ENCODE results near the gene ARHGAP15.

The ARHGAP15 gene

DNA sequence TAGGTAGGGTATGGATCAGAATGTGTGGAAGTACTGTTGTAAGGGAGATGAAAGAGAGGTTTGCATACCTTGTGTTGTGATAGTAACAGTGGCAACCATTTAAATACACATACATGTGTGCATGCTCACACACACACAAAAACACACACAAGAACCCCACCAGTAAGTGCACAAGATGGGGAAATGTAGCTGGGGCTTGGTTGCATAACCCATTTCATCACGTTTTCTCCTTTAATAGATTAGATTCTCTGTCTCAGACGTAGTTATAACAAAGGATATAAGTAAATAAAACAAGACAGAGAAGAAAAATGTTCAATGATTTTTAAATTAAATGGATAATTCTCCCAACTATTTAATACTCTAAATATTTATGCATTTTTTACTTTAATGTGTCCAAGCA is 13.4 kb downstream of the ARHGAP15 start:
- in situ Hi-C loops (cut with MboI; ENCODE audit: low sequenced_read_pairs): no loop called here

GRCh38 chr2:143144813-143145455 is 15.7 kb downstream of the ARHGAP15 start:
- in situ Hi-C loops (cut with MboI; ENCODE audit: low sequenced_read_pairs): no loop called here

GRCh38 chr2:143146366-143146765 is 17.1 kb downstream of the ARHGAP15 start:
- in situ Hi-C loops (cut with MboI; ENCODE audit: low sequenced_read_pairs): no loop called here

GRCh38 chr2:143146815-143147530 is 17.8 kb downstream of the ARHGAP15 start:
- in situ Hi-C loops (cut with MboI; ENCODE audit: low sequenced_read_pairs): no loop called here

- in situ Hi-C loops (cut with MboI; ENCODE audit: low sequenced_read_pairs): no loop called here
These were observed 18.8 kb downstream of the ARHGAP15 start for GRCh38 chr2:143148011-143148410.

DNA sequence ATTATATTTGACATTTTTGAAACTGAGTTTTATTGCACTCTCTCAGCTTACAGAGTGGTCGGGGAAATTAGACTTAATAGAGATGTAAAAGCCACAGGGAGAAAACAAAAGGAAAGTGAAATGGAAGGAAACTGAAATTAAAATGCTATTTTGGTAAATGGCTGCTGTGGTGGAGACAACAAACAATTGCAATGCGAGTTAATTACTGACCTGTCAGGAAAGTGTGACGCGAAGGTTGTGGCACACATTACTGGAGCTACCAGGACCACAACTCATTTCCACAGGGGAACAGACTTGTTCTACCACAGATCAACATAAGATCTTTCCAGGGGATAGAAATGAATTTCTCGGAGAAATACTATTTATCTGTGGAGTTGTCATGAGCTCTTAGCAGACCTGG is 19.5 kb downstream of the ARHGAP15 start:
- in situ Hi-C loops (cut with MboI; ENCODE audit: low sequenced_read_pairs): no loop called here

- in situ Hi-C loops (cut with MboI; ENCODE audit: low sequenced_read_pairs): no loop called here
These were observed 21.1 kb downstream of the ARHGAP15 start for GRCh38 chr2:143150287-143150686.

DNA sequence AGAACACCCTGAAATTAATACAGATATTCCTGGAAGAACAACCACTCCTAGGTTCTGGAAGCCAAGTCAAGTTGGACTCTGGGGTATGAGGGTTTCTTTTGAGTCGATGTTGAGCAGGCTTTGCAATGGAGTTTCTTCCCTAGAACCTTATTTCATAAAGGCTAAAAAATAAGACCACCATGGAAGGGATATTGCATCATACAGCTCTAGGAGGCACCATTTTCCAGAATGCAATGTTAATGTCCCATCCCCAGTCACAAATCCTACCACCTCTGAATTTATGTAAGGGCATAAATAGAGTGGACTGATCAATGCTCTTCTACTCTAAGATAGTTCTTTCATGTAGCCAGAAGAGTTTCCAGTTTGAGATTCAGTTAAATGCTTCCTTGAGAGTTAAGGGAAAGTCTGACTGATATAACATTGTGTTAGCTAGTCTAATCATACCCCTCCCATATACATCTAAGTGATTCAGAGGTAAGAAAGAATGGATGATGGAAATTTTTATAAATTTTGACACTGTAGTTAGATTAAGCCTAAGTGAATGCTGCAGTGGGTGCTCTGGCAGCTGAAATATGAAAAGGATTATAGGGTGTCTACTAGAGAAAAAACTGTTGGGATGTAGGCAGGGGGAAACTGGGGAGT is 22.0 kb downstream of the ARHGAP15 start:
- in situ Hi-C loops (cut with MboI; ENCODE audit: low sequenced_read_pairs): no loop called here

GRCh38 chr2:143152219-143152618 is 23.0 kb downstream of the ARHGAP15 start:
- in situ Hi-C loops (cut with MboI; ENCODE audit: low sequenced_read_pairs): no loop called here

DNA sequence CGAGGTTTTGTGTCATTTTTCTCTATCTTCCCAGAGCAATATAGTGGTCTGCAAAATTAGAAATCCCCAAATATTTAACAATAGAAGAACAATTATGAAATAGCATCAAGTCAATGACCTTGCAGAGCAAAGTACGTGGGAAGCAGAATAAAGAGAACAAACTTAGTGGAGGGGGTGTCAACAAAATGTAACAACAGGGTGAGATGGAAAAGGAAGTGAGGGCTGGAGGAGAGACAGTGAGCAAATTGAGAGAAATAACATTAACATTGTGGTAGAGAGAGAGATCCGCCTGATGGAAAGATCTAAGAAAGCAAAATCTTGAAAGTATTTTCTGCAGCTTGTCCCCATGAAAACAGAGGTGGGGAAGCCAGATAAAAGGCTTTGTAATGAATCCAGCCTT is 23.4 kb downstream of the ARHGAP15 start:
- in situ Hi-C loops (cut with MboI; ENCODE audit: low sequenced_read_pairs): no loop called here

GRCh38 chr2:143155661-143156060 is 26.4 kb downstream of the ARHGAP15 start:
- in situ Hi-C loops (cut with MboI; ENCODE audit: low sequenced_read_pairs): no loop called here

DNA sequence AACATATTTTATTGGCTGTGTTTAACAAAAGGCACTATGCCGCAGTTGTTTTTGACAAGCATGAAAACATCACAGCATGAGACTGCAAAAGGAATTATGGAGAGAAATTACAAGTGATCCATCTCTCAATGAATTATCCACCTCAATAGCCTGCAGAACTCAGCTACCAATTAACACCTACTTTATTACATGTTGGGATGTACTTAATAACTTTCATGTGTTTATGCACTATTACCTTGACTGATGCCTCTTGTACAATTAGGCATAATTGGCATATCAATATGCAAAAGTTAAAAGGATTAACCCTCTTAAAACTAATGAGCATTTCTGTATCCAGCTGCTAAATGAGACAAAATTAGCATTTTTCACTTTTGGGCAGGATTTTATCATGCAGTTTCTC is 27.8 kb downstream of the ARHGAP15 start:
- in situ Hi-C loops (cut with MboI; ENCODE audit: low sequenced_read_pairs): no loop called here

GRCh38 chr2:143157418-143157817 is 28.2 kb downstream of the ARHGAP15 start:
- in situ Hi-C loops (cut with MboI; ENCODE audit: low sequenced_read_pairs): no loop called here

DNA sequence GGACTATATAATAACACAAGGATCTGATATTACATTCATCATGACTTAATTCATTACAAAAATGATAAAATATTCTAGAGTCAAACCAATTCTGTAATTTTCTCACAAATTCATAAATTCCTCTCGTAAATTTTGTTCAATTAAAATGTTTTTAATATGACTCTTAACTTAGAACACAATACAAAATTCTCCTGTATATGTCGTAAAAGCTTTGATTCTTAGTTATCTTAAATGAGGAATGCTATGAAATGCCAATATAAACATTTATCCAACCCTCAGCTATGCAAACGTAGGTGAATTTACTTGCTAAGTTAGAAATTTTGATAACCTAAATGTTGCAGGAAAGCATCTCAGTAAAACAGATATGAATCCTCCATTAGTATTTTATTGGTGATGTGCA is 28.9 kb downstream of the ARHGAP15 start:
- in situ Hi-C loops (cut with MboI; ENCODE audit: low sequenced_read_pairs): no loop called here

GRCh38 chr2:143158551-143159485 is 29.6 kb downstream of the ARHGAP15 start:
- in situ Hi-C loops (cut with MboI; ENCODE audit: low sequenced_read_pairs): no loop called here

DNA sequence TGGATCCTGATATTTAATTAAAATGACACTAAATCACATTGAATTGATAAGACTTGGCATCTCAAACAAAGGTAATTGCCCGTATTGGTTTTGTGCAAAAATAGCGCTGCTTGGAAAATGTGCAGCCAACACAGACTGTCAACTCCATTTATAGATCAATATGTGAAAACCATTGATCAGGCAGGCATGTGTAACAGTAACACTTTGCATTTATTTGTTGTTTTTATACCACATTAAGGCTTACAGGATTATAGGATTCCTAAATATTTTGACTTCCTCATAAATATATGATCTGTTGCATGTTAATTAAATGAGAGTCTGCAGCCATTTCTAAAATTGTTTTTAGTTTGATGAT is 30.2 kb downstream of the ARHGAP15 start:
- in situ Hi-C loops (cut with MboI; ENCODE audit: low sequenced_read_pairs): no loop called here

- in situ Hi-C loops (cut with MboI; ENCODE audit: low sequenced_read_pairs): no loop called here
These were observed 31.8 kb downstream of the ARHGAP15 start for GRCh38 chr2:143160732-143161707.

- in situ Hi-C loops (cut with MboI; ENCODE audit: low sequenced_read_pairs): no loop called here
These were observed 33.1 kb downstream of the ARHGAP15 start for GRCh38 chr2:143162123-143162837.

DNA sequence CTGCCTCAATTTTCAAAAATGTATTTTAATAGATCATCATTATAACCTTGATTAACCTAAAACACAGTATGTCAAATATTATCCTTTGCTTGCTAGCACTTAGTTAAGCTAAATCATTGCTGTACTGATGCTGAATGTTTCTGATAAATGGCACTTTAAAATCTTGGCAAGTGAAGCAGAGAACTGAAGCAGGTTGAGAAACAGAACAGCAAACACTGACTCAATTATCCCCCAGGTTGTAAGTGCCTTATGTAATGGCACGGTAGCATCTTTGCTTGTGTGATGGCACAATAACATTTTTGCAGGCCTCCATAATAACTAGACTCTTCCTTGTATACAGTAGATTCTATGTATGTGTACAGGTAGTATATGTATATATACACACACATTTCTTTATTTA is 33.8 kb downstream of the ARHGAP15 start:
- in situ Hi-C loops (cut with MboI; ENCODE audit: low sequenced_read_pairs): no loop called here
